GM21515 (cell line): ENCODE measurements around the gene CASP6.
A peak's percentile ranks its signal among the peaks of the same experiment; 100 is the strongest.

Experiments used
- ATAC-seq: cut with Tn5 transposase; IDR thresholded peaks from one replicate; pipeline ENCODE4 v1.9.1; 2021; ENCODE audit not compliant: unreplicated experiment

Gene CASP6

DNA sequence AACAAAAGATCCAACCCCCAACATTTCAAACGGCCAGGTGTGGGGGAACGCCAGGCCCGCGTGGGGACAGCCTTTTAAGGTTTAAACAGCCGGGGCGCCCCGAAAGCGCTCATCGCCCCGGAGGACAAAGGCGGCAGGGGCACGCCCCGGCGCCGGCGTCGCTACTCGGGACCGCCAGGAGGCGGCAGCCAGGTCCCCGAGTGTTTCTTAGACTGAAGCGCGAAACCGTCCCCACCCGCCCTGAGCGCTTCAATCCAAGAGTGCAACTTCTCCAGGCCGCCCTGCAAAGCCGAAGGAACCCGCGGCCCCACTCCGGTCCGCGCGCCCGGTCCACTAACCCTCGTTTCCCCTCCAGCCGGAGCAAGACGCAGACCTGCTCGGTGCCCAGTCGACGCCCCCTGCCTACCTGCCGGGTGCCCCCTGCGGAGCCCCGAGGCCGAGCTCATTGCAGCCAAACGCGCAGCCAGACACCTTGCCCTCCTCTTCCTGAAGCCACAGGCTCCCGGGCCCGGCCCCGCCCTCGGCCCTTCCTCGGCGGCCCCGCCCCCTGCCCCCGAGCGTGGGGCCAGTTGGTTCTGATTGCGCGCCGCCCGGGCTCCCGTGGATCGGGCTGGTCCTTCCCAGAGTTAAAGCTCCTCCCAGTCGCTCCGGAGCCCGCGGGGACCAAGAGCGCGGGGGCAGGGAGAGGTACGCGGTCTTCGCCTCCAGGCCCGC is at the start of gene CASP6:
CASP6 (minus strand) TSS at position 496 of the 714 bp plus-strand sequence; CDS start at position 446, 50 bp downstream.
- peak; percentile 80 for ATAC-seq

DNA sequence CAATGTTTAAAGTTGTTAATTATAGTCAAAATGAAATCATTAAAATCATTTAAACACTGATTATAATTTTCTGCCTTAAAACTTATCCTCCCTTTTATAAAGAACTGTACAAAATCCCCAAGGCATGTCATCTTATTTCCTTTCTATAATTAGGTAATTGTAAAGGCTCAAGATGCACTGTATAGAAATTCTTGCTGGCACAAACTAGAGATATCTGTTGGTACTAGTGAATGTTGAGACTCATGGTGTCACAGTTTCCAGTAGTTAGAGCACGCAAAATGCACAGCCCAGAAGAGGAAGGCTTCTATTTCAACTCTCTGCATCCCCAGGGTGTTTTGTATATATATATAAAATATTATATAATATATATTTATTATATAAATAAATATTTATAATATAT is 49.3 kb upstream of the CASP6 start:
- no peak for ATAC-seq

DNA sequence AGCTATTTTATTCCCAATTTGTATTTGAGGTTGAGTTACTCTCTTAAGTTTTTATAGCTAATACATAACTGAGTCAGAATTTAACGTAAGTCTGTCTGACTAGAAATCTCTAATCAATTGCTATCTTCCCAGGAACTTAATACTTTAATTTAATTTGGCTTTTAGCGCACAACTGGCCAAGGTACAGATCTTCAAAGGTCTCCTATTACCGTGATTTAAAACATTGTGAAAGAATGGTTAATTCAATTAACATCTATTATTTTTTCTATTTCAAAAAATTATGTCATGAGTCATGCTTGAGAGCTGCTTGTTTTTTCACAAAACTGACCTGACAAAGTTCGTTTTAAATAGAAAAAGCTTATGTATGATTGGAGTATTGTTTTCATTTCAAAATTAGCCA is 48.6 kb upstream of the CASP6 start:
- no peak for ATAC-seq

DNA sequence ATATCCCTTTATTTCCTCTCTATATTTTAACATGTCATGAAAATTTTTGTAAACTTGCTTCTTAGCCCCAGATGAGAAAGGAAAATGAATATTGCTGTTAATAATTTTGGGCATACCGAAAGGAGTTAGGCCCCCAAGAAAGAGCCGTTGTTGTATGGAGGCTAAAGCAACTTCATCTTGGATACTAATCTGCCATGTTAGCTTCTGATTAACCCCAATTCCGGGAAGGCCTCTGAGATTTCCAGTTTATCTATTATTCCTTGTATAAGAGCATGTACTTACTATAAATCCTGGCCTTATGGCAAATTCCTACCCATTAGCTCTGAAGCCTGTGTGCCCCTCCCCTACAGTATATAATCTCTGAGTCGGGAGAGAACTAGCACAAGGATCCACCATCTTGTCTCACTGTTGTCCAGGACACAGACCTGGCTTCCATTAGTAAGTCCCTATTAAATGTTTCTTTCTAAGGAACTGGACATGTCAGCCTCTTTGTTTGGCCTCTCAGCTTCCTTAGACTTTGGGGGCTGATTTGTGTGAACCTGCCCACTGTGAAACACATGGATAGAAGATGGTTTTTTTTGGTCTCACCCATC is 47.5 kb upstream of the CASP6 start:
- no peak for ATAC-seq

DNA sequence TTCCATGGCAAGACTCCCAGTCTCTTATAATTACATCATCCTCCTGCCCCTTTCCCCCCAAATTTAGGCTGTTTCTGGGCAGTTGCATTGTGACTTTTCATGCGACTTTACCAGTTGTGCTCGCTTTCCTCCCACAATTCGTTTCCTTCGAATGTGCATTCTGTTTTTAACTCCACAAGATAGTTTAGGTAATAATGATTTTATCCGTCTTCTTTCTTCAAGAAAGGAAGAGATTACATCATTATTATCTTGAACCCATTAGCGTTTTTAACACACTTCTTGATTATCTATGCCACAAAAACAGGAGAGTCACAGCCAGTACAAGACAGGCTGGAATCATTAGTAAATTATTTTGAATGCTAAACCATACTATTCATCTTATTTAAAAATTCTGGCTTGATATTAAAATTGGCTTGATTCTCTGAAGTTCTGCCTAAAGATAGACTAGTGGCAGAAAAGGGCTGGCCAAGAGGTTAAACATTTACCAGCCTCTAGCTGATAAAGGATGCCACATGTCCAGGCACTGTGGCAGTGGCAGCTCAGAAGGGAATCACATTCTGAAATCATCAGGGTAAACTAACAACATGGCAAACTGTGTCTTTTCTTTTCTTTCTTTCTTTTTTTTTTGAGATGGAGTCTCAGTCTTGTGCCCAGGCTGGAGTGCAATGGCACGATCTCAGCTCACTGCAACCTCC is 46.3 kb upstream of the CASP6 start:
- no peak for ATAC-seq

DNA sequence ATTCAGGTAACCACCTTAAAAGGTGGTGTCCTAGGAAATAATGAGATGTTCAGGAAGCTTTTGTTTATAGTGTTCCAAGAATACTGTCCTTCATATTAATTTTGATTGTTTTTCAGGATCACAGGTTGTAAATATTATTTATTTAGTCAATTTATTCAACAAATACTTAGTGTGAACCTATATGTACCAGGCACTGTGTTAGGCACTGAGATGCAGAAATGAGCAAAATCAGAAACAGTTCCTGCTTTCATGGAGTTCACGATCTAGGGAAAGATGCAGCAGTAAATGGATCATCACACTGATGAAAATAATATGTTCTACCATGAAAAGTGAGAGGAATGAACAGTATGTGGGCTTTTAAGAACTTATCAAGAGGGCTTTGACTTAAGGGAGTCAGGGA is 44.9 kb upstream of the CASP6 start:
- no peak for ATAC-seq

DNA sequence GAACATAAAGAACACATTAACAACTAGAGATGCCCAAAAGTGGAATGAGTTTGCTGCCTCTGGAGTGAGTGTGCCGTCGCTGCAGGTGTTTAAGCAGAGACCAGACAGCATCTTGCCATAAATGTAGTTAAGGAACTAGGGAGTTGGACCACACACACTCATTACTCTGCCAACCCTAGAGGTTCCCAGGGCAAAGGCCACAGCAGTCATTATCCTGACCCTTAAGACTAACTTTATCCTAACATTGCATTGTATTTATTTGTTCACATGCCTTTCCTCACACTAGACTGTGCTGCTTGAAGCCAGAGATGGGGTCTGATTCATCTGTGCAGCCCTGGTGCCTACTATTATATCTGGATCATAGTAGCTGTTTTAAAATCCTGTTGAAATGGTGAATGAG is 43.5 kb upstream of the CASP6 start:
- ATAC-seq = no peak

DNA sequence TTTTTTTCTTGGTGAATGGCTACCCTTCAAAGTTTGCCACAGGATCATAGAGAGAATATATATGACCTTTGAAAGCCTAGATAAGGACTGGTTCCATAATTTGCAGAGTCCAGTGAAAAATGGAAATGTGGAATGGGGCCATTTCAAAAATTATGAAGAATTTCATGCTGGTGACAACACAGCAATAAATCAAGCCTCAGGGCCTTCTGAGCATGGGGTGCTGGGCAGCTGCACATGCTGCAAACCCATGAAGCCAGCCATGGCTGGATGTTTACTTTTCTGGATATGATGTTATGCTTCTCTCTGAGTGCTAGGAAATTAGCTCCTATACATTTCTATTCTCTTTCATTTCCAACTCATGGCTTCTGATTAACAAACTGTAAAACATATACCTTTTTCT is 42.6 kb upstream of the CASP6 start:
- no peak for ATAC-seq

DNA sequence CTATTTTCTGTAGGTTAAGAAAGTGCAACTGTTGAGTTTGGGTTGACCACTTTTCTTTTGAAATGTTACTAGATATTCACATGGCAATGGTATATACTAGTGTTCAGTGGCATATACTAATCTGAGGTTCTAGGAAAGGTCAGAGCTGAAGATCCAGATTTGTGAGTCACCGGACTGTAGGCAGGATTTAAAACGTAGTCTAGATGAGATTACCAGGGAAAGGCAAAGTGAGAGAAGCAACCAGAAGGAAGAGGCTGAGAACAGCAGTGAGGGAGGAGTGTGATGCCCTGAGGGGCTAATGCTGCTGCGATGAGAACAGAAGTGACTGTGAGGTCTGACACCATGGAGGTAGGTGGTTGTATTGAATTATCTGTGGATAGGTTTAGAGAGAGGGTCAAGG is 36.3 kb upstream of the CASP6 start:
- no peak for ATAC-seq

DNA sequence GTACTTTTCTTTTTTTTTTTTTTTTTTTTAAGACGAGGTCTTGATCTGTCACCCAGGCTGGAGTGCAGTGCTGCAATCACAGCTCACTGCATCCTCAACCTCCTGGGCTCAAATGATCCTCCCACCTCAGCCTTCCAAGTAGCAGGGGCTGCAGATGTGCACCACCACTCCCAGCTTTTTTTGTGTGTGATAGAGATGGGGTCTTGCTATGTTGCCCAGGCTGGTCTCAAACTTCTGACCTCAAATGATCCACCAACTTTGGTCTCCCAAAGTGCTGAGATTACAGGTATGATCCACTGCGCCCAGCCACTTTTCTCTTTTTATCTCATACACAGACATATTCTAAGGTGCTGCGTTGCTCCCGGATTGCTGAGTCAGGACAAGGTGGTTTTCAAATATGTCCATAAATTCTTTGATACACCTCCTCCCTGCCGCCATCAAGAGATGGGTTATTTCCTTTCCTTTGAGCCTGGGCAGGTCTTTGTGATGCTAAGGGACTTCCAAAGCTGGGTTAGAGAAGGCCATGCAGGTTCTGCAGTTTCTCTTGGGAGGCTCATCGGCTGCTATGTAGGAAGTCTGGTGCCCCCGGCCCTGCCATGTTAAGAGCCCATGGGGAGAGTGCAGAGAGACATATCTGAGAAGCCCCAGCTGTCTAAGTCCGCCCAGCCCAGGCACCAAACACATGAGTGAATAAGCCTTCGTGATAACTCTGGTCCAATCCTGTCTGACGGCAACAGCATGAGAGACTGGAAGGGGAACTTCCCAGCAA is 35.0 kb upstream of the CASP6 start:
- ATAC-seq = no peak

DNA sequence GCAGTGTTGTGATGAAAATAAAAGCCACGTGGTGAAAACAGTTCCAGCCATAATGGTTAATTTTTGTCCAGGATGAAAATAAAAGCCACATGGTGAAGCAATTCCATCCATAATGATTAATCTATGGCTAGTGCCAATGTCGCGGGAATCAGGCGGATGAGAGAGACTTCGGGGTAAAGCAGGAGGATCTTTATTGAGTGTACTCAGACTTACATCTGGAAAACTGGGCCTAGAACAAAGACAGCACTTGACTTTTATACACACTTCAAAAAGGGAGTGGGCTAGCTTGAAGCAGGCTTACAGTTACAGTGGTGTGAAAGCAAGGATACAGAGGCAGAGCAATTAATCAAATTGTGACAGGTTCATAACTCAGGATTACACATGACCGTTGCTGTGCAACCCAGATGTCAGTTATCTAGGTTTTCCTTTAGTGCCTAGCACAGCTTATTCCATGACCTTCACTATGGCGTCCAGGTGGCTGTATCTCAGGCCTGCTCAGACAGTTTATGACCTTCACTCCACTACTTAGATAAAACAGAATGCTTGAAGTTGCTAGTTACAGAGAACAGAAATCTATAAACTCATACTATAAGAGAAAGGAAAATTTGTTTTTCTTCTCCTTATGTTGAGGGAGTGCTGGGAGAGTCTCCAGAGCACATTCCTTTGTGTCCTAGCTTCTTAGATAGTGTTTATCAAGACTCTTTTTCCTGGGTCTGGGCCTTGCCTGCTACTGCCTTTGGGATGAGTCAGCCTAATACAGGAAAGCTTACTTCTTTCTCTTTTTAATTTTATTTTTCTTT is 32.5 kb upstream of the CASP6 start:
- ATAC-seq = no peak

DNA sequence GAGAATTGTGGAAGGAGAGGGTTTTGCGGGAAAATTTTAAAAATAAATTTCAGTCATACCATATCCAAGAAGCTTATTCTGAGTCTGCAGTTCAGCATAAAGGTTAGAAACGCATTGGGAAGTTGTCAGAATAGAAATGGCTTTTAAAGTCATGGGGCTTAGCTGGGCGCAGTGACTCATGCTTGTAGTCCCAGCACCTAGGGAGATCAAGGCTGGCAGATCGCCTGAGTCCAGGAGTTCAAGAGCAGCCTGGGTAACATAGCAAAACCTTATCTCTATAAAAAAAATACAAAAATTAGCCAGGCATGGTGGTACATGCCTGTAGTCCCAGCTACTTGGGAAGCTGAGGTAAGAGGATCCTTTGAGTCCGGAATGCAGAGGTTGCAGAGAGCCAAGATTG is 30.5 kb upstream of the CASP6 start:
- no peak for ATAC-seq

DNA sequence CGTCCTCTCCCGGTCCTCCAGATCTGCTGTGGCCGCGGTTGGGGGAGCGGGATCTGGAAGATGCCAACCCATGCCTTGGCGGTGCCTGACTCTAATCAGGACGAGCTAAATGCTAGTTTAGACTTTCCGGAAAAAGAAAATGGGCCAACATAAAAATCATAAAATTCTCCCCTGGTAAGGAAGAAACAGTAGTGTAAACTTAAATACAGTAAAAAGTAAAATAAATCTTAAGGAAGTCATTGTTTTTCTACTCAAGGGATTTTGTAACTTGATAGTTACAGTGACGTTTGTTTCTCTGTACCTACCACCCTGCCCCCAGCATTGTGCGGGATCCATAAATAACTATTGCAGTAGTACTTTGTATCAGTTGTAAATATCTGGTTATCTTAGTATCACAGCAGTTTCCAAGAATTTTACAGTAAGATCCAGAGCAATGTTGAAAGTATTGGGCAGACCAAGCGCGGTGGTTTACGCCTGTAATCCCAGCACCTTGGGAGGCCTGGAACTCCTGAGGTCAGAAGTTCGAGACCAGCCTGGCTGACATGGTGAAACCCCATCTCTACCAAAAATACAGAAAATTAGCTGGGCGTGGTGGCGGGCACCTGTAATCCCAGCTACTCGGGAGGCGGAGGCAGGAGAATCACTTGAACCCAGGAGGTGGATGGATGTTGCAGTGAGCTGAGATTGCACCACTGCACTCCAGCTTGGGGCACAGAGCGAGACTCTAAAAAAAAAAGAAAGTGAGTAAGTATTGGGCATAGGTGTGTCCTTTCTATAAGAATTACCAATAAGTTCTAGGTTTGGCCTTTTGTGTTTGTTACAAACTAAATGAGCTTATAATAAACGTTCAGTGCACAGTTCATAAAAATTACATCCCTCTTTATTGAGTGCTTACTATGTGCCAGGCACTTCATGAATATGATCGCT is 27.6 kb upstream of the CASP6 start:
- no peak for ATAC-seq

DNA sequence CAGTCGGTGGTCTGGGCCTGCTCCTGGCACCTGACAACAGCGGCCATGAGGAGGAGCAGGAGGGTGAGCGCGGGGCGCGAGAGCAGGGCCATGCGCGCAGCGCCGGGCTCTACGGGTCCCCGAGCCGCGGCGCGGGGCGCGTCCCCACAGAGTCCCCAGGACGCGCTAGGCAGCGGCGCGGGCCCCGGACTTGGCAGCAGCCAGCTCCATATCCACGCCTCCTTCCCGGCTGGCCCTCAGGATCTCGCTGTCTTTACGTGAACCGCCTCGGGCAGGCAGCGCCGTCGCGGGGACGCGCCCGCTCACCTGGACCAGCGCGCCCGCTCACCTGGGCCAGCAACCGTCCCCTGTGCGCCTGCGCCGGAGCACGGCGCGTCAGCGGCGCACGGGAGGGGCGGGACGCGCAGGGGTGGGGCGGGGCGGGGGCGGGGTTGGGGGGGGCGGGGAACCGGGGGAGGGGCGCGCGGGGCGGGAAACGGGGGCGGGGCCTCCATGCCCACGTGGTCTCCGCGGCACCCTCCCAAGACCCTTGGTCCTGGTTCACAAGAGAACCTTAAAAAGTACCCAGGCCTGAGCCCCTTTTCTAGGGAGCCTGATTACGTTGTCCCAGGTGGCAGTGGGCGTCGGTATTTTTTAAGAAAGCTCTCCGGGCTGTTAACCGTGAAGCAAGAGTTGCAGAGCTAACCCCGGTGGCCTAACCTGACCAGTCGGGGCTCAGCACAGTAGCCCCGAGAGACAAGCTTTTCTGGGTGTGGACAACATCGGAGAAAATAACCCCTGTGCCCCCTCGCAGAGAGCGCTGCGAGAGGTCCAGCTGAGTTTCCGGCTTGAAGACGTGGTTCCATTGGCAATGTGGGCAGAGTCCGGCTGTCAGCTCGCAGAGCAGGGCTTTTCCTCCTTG is 26.7 kb upstream of the CASP6 start, which contains the start of gene PLA2G12A:
PLA2G12A (minus strand) TSS at position 353 of the 901 bp plus-strand sequence; CDS start at position 92, 261 bp downstream.
- ATAC-seq = peak; percentile 85

DNA sequence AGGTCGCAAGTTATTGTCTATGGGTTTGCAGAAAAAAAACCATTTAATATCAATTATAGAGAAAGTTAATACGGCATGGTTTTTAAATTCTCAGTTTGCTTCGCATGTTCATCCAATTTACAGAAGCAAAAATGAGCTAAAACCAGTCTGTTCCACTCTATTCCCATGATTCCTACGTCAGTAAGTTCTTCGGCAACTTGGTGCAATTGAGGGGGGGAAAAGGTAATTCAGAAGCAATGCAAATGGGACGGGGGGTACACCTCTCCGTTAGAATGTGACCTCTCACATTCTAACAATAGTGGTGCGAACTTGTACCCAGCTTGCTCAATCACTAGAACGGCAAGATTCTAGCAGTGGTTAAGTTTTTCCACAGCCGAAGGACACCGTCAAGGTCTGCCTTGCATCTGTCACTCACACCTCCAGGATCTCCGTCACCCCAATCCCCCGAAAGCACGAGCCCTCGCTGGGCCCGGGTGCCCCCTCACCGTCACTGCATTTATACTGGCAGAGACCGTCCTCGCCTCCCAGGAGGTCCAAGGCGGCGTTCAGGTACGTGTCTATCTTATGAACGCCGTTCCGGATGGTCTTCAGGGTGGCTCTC is 26.0 kb upstream of the CASP6 start:
- ATAC-seq = no peak

DNA sequence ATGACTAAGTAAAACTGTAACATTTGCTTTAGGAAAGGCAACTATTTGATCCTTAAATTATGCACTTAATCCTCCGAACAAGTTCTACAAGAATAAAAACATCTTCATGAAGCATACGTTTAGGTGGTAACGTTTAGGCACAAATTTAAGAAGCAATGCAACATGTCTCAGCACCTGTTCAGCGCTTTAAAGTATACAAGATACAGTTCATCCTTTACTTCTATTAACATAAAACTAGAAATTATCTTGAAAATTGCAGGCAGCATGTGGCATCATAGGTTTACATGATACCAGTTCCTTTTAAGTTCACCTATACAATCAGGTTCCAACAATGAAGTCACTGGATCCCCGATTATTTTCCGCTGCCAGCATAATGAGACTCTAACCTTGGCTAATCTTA is 25.1 kb upstream of the CASP6 start:
- ATAC-seq = no peak

DNA sequence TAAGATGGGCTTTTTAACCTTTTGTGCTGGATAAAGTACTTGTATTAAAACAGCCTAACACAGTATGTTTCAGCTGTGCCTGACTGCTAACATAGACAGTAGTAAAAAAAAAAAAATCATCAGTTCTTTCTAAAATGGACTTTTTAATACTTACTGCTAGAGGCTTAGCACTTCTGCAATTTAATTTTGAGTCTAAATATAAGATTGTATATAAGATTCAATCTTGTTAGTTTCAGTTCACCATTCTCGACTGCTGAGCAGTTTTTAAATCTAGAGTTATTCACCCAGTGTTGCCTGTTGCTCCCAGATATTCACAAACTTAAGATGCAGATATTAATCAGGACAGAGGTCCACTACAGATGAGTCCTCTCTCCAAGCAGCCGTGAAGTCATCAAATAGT is 19.9 kb upstream of the CASP6 start:
- no peak for ATAC-seq

DNA sequence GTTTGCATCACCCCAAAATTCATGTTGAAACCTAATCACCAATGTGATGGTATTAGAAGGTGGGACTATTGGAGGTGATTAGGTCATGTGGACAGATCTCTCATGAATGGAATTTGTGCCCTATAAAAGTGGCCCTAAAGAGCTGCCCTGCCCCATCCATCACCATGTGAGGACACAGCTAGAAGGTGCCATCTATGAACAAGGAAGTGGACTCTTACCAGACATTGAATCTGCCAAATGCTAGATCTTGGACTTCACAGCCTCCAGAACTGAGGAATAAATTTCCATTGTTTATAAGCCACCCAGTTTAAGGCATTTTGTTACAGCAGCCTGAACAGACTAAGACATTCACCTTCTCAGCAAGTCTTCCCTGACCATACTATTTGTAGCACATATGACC is 19.1 kb upstream of the CASP6 start:
- no peak for ATAC-seq
